SK-N-SH (cell line): ENCODE data around the gene KPNB1.

ENCODE experiments used
- EZH2phosphoT487 ChIP-seq: fragments of 200-600 bp; sonication (generic); IDR thresholded peaks from 2 replicates; pipeline ENCODE4 v1.6.1; 2017; ENCODE audit warnings: low read depth, mixed run types, mild to moderate bottlenecking, antibody characterized with exemption, moderate library complexity, borderline replicate concordance
- FOXM1 ChIP-seq: IDR thresholded peaks from 2 replicates; pipeline ENCODE4 v1.4.0; 2012; ENCODE audit warnings: low read depth, mild to moderate bottlenecking
- MEF2A ChIP-seq: IDR thresholded peaks from 2 replicates; pipeline ENCODE4 v1.4.0; 2012; ENCODE audit warnings: low read depth, borderline replicate concordance
- MXI1 ChIP-seq: IDR thresholded peaks from 2 replicates; pipeline ENCODE4 v1.6.1; 2012; ENCODE audit warnings: mild to moderate bottlenecking, low read depth, low read length, improper control_type of control experiment
- NFIC ChIP-seq: IDR thresholded peaks from 2 replicates; pipeline ENCODE4 v1.4.0; 2012; ENCODE audit warnings: borderline replicate concordance
- NRF1 ChIP-seq: IDR thresholded peaks from 2 replicates; pipeline ENCODE4 v1.6.1; 2012; ENCODE audit warnings: low read depth, mild to moderate bottlenecking, low read length
- POLR2AphosphoS5 ChIP-seq: IDR thresholded peaks from 2 replicates; pipeline ENCODE4 v1.6.1; 2012; ENCODE audit warnings: low read depth, low read length
- TEAD4 ChIP-seq: IDR thresholded peaks from 2 replicates; pipeline ENCODE4 v1.4.0; 2012; ENCODE audit warnings: mild to moderate bottlenecking, borderline replicate concordance; ENCODE audit not compliant: insufficient read depth
- YY1 ChIP-seq: IDR thresholded peaks from 2 replicates; pipeline ENCODE4 v1.4.0; 2012; ENCODE audit warnings: low read depth, mild to moderate bottlenecking
- TF ChIP-seq, protein P1 (sequence below): fragments of 200-600 bp; sonication (generic); IDR thresholded peaks from 2 replicates; pipeline ENCODE4 v1.6.1; 2017; ENCODE audit warnings: antibody characterized with exemption, mild to moderate bottlenecking, moderate library complexity
- TF ChIP-seq, protein P2 (sequence below): IDR thresholded peaks from 2 replicates; pipeline ENCODE4; 2012
- TF ChIP-seq, protein P3 (sequence below): IDR thresholded peaks from 2 replicates; pipeline ENCODE4 v1.4.0; 2012; ENCODE audit warnings: low read depth, borderline replicate concordance
- TF ChIP-seq, protein P4 (sequence below): IDR thresholded peaks from 2 replicates; pipeline ENCODE4 v1.6.1; 2012; ENCODE audit warnings: mild to moderate bottlenecking, low read depth, low read length, moderate library complexity

DNA sequence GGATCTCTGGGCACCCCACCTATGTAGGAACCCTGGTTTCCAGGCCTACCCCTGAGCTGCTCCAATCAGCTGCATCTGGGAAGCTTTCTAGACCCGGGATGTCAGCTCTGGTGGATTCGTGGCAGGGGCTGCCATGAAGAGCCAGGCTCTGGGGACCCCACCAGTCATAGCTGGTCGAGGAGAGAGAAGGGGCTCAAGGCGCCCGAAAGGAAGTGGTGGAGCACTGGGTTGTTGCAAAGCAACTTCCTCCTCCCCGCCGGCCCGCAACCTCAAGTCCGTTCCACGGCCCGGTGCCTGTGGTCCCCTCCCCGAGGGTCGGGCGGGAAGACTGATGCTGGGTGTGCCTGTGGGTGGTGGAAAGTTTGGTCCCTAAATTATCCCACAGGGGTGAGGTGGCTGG lies 54.4 kb downstream of the KPNB1 start:
- TF ChIP-seq, protein P1, sequence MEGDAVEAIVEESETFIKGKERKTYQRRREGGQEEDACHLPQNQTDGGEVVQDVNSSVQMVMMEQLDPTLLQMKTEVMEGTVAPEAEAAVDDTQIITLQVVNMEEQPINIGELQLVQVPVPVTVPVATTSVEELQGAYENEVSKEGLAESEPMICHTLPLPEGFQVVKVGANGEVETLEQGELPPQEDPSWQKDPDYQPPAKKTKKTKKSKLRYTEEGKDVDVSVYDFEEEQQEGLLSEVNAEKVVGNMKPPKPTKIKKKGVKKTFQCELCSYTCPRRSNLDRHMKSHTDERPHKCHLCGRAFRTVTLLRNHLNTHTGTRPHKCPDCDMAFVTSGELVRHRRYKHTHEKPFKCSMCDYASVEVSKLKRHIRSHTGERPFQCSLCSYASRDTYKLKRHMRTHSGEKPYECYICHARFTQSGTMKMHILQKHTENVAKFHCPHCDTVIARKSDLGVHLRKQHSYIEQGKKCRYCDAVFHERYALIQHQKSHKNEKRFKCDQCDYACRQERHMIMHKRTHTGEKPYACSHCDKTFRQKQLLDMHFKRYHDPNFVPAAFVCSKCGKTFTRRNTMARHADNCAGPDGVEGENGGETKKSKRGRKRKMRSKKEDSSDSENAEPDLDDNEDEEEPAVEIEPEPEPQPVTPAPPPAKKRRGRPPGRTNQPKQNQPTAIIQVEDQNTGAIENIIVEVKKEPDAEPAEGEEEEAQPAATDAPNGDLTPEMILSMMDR: no peak
- no peak for TF ChIP-seq EZH2phosphoT487
- no peak for TF ChIP-seq MEF2A
- TF ChIP-seq POLR2AphosphoS5: no peak
- TF ChIP-seq, protein P2, sequence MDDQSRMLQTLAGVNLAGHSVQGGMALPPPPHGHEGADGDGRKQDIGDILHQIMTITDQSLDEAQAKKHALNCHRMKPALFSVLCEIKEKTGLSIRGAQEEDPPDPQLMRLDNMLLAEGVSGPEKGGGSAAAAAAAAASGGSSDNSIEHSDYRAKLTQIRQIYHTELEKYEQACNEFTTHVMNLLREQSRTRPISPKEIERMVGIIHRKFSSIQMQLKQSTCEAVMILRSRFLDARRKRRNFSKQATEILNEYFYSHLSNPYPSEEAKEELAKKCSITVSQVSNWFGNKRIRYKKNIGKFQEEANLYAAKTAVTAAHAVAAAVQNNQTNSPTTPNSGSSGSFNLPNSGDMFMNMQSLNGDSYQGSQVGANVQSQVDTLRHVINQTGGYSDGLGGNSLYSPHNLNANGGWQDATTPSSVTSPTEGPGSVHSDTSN: no peak
- TF ChIP-seq, protein P3, sequence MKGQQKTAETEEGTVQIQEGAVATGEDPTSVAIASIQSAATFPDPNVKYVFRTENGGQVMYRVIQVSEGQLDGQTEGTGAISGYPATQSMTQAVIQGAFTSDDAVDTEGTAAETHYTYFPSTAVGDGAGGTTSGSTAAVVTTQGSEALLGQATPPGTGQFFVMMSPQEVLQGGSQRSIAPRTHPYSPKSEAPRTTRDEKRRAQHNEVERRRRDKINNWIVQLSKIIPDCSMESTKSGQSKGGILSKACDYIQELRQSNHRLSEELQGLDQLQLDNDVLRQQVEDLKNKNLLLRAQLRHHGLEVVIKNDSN: no peak
- no peak for TF ChIP-seq YY1
- no peak for TF ChIP-seq FOXM1
- TF ChIP-seq, protein P4, sequence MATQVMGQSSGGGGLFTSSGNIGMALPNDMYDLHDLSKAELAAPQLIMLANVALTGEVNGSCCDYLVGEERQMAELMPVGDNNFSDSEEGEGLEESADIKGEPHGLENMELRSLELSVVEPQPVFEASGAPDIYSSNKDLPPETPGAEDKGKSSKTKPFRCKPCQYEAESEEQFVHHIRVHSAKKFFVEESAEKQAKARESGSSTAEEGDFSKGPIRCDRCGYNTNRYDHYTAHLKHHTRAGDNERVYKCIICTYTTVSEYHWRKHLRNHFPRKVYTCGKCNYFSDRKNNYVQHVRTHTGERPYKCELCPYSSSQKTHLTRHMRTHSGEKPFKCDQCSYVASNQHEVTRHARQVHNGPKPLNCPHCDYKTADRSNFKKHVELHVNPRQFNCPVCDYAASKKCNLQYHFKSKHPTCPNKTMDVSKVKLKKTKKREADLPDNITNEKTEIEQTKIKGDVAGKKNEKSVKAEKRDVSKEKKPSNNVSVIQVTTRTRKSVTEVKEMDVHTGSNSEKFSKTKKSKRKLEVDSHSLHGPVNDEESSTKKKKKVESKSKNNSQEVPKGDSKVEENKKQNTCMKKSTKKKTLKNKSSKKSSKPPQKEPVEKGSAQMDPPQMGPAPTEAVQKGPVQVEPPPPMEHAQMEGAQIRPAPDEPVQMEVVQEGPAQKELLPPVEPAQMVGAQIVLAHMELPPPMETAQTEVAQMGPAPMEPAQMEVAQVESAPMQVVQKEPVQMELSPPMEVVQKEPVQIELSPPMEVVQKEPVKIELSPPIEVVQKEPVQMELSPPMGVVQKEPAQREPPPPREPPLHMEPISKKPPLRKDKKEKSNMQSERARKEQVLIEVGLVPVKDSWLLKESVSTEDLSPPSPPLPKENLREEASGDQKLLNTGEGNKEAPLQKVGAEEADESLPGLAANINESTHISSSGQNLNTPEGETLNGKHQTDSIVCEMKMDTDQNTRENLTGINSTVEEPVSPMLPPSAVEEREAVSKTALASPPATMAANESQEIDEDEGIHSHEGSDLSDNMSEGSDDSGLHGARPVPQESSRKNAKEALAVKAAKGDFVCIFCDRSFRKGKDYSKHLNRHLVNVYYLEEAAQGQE: no peak
- TF ChIP-seq NRF1: no peak
- no peak for TF ChIP-seq TEAD4
- no peak for TF ChIP-seq NFIC
- TF ChIP-seq MXI1: no peak
